Choroid plexus epithelial cell (primary cell): Measurements from ENCODE around the gene UBE2H.
A peak's percentile ranks its signal among the peaks of the same experiment; 100 is the strongest.

Experiments used
- DNase-seq: peaks from one replicate; pipeline ENCODE4 v3.0.0-alpha.2; 2010; ENCODE audit warnings: low read depth
- H3K4me3 ChIP-seq: 2 replicates; pipeline ENCODE4 v1.5.1; 2011; ENCODE audit warnings: low read depth, mild to moderate bottlenecking, control low read depth, low read length, moderate library complexity
- TF ChIP-seq, protein P1 (sequence below): conservative IDR thresholded peaks from 2 replicates; pipeline ENCODE4 v1.5.1; 2011; ENCODE audit warnings: low read depth, mild to moderate bottlenecking, control low read depth, inconsistent platforms, low read length, moderate library complexity

The UBE2H gene

DNA sequence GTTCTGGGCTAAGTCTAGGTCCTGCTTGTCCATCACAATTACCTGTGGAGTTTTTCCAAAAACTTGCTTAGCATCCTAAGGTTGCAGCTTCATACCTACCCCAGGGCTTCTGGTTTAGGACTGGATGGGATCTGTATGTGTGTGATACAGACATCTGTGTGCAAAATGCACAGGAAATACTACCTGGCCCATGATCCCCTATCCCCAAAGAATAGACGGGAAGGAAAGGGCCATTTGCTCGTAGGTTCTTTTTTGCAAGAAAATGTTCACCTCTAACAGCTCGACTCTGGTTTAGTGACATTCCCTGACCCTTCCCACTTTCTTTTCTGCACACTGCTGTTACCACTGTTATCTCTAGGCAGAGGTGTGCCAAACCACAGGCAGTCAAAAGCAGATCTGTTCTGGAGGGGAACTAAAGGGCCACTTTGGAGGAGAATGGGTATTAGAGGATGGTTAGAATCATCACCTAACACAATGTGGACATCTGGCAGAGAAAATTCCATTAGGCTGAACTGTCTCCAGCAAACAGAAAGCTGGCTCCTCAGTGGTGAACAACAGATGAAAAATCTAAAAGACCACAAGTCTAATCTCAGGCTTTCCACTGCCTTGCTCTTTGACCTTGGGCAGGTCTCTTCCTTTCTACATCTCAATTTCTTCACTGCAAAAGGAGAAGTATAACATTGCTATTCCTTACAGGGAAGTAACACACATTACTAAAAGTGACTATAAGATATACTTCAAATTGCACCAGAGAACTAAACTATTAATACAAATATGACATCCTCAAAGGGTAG is 107.4 kb downstream of the UBE2H start:
- peak; percentile 71 for DNase-seq
- H3K4me3 ChIP-seq, result no peak overlapping the region
- TF ChIP-seq, protein P1, sequence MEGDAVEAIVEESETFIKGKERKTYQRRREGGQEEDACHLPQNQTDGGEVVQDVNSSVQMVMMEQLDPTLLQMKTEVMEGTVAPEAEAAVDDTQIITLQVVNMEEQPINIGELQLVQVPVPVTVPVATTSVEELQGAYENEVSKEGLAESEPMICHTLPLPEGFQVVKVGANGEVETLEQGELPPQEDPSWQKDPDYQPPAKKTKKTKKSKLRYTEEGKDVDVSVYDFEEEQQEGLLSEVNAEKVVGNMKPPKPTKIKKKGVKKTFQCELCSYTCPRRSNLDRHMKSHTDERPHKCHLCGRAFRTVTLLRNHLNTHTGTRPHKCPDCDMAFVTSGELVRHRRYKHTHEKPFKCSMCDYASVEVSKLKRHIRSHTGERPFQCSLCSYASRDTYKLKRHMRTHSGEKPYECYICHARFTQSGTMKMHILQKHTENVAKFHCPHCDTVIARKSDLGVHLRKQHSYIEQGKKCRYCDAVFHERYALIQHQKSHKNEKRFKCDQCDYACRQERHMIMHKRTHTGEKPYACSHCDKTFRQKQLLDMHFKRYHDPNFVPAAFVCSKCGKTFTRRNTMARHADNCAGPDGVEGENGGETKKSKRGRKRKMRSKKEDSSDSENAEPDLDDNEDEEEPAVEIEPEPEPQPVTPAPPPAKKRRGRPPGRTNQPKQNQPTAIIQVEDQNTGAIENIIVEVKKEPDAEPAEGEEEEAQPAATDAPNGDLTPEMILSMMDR, result no peak

DNA sequence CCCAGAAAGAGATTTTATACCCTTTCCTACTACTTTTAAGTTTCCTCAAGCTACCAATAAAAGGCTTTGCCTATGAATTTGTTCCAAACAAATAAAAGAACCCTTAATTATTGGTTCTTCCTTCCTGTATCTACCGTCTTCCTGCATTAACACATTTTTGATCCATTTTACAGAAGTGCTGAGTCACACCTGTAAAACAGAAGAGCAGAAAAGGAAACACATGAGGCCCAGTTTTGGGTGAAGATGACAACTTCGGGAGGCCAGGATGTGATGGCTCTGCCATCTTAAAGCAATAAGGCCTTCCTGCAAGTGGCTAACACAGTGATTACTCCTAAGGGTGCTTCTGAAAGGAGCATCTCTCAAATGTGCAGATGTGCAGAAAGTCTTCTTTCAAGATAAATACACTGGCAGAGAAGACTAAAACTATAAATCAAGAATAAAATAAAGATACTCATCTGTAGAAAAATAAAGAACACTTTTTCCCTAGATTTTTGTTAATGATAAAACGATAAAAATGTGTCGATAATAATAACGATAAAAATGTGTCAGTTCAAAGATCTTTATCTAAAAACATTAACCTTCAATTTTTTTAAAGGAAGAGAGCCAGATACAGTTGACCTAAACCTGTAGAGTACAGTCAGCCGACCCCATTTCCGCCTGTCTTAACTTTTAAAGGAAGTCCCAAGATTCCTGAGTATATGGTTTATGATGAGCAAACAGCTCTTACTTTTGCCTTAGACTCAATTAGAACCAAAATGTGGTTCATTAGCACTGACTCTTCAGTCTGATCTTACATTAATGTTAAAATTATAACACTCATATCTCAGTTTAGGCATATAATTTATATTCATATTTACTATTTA is 108.6 kb downstream of the UBE2H start:
- TF ChIP-seq, protein P1, result no peak
- peak; percentile 29 for DNase-seq
- no peak overlapping the region for H3K4me3 ChIP-seq

- peak; percentile 59 for DNase-seq
- no peak overlapping the region for H3K4me3 ChIP-seq
- TF ChIP-seq, protein P1, result no peak
These were observed 109.3 kb downstream of the UBE2H start for GRCh38 chr7:129843365-129843898.

GRCh38 chr7:129841465-129841864 is 111.3 kb downstream of the UBE2H start:
- no peak overlapping the region for H3K4me3 ChIP-seq
- DNase-seq, result no peak
- TF ChIP-seq, protein P1, result no peak

- TF ChIP-seq, protein P1, result no peak
- no peak for DNase-seq
- no peak overlapping the region for H3K4me3 ChIP-seq
These were observed 112.0 kb downstream of the UBE2H start for GRCh38 chr7:129840757-129841156.

GRCh38 chr7:129836983-129837382 is 115.8 kb downstream of the UBE2H start:
- TF ChIP-seq, protein P1, result no peak
- H3K4me3 ChIP-seq, result no peak overlapping the region
- DNase-seq, result no peak
